ENCODE measurements around the gene ZMYM3. TPM values are rescaled to one million over a fixed set of nuclear protein-coding genes. Genes with fewer than 3 reads are reported as not detected.

Gene ZMYM3
- total RNA-seq, 1 donor from 2014 or later = 39.2 TPM

DNA sequence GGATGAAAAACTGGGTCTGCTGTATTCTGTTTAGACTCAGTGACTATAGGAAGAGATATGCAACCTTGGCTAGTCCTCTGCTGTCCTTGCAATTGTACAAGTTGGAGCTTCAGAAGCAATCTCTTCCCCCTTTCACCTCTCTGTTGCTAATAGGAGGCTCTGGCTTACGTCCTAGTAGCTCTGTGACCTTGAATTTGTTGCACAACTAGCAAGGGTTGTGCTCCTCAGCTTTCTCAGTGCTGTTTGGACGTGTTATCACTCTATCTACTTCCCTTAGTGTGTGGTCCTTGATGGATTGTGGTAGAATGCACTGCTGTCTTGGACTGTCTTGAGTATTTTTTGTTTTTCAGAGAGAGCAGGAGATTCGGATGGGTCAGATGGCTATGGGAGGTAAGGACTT is 44.2 kb upstream of the ZMYM3 start:
- no peak for DNase-seq (ENCODE audit: extremely low spot score, unreplicated experiment)
- Mint-ChIP-seq H3K4me3 (ENCODE audit: unreplicated experiment) (no peak overlapping the region), H3K27me3 (ENCODE audit: unreplicated experiment) (no peaks in the 10 kb centered on the region), H3K36me3 (ENCODE audit: unreplicated experiment) (peaks cover 33% of the 10 kb centered on the region), H3K27ac (ENCODE audit: unreplicated experiment) (no peak overlapping the region), H3K9me3 (ENCODE audit: unreplicated experiment) (peaks cover 10% of the 10 kb centered on the region), H3K4me1 (ENCODE audit: unreplicated experiment) (no peaks in the 10 kb centered on the region)
- TF ChIP-seq, protein P1, sequence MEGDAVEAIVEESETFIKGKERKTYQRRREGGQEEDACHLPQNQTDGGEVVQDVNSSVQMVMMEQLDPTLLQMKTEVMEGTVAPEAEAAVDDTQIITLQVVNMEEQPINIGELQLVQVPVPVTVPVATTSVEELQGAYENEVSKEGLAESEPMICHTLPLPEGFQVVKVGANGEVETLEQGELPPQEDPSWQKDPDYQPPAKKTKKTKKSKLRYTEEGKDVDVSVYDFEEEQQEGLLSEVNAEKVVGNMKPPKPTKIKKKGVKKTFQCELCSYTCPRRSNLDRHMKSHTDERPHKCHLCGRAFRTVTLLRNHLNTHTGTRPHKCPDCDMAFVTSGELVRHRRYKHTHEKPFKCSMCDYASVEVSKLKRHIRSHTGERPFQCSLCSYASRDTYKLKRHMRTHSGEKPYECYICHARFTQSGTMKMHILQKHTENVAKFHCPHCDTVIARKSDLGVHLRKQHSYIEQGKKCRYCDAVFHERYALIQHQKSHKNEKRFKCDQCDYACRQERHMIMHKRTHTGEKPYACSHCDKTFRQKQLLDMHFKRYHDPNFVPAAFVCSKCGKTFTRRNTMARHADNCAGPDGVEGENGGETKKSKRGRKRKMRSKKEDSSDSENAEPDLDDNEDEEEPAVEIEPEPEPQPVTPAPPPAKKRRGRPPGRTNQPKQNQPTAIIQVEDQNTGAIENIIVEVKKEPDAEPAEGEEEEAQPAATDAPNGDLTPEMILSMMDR (IDR thresholded peaks at IDR 0.05) = no peak

DNA sequence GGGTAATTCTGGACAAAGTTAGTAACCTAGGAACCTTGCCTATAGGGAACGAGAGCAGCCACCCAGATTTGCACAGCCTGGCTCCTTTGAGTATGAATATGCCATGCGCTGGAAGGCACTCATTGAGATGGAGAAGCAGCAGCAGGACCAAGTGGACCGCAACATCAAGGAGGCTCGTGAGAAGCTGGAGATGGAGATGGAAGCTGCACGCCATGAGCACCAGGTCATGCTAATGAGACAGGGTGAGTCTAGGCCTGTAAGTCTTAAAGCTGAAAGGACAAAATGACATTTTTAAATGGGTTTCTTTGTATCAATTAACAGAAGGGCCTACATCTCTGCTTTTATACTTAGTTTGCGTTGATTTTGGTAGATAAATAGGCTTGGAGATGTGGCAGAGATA is 42.9 kb upstream of the ZMYM3 start:
- Mint-ChIP-seq H3K4me3 (ENCODE audit: unreplicated experiment) (no peak overlapping the region), H3K27ac (ENCODE audit: unreplicated experiment) (no peak overlapping the region), H3K27me3 (ENCODE audit: unreplicated experiment) (no peaks in the 10 kb centered on the region), H3K4me1 (ENCODE audit: unreplicated experiment) (peaks cover 8% of the 10 kb centered on the region), H3K9me3 (ENCODE audit: unreplicated experiment) (peaks cover 3% of the 10 kb centered on the region), H3K36me3 (ENCODE audit: unreplicated experiment) (peaks cover 39% of the 10 kb centered on the region)
- no peak for DNase-seq (ENCODE audit: extremely low spot score, unreplicated experiment)
- TF ChIP-seq, protein P1 (IDR thresholded peaks at IDR 0.05) = no peak

DNA sequence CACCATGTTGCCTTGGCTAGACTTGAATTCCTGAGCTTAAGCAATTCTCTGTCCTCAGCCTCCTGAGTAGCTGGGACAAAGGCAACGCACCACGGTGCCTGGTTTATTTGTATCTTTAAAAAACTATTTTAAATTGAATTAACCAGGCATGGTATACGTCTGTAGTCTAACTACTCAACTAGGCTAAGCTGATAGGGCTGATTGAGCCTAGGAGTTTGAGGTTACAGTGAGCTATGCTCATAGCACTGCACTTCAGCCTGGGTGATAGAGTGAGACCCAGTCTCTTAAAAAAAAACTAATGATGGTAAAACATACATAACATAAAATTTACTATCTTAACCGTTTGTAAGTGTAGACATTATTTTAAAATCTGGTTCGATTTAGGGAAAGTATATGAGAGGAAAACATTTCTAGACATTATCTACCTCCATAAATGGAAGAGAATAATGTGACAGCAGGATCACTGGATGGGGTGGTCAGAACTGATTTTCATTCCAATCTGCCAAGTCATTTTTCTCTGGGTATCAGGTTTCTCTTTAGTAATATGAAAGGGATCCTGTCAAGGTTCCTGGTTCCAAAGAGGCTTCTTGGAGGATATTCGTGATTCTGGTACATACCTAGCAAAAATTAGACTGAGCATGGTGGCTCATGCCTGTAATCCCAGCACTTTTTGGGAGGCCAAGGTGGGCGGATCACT is 38.9 kb upstream of the ZMYM3 start:
- TF ChIP-seq, protein P1 (IDR thresholded peaks at IDR 0.05) = no peak
- Mint-ChIP-seq H3K27me3 (ENCODE audit: unreplicated experiment) (no peaks in the 10 kb centered on the region), H3K27ac (ENCODE audit: unreplicated experiment) (peak overlapping the region; percentile 31)

DNA sequence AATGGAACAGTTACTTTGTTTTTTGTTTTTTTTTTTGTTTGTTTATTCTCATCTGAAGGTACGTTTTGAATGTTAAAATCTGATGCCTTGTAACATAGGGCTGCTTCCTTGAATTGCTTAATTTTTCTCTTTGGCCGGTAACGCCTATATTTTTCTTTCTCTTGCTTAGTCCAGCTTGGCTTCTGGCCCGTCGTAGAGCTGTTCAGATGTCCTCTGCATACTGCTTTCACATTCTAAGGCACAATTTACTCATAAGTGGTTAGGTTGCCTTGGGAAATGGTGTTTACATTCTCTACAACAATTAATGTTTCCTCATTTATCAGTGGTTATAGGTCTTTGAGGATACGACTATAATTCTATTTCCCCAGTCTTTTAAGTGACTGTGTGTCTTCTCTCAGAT is 37.4 kb upstream of the ZMYM3 start:
- no peak for DNase-seq (ENCODE audit: extremely low spot score, unreplicated experiment)
- Mint-ChIP-seq H3K4me1 (ENCODE audit: unreplicated experiment) (peaks cover 33% of the 10 kb centered on the region), H3K4me3 (ENCODE audit: unreplicated experiment) (no peak overlapping the region), H3K9me3 (ENCODE audit: unreplicated experiment) (peaks cover 3% of the 10 kb centered on the region), H3K27me3 (ENCODE audit: unreplicated experiment) (no peaks in the 10 kb centered on the region), H3K27ac (ENCODE audit: unreplicated experiment) (peak overlapping the region; percentile 52), H3K36me3 (ENCODE audit: unreplicated experiment) (peaks cover 24% of the 10 kb centered on the region)
- TF ChIP-seq, protein P1 (IDR thresholded peaks at IDR 0.05) = no peak

More for the DNA sequence above, 38.9 kb upstream of the ZMYM3 start:
- Mint-ChIP-seq H3K4me1 (ENCODE audit: unreplicated experiment) (peaks cover 26% of the 10 kb centered on the region), H3K36me3 (ENCODE audit: unreplicated experiment) (peaks cover 36% of the 10 kb centered on the region), H3K4me3 (ENCODE audit: unreplicated experiment) (no peak overlapping the region), H3K9me3 (ENCODE audit: unreplicated experiment) (peaks cover 7% of the 10 kb centered on the region)
- DNase-seq (ENCODE audit: extremely low spot score, unreplicated experiment) = no peak

DNA sequence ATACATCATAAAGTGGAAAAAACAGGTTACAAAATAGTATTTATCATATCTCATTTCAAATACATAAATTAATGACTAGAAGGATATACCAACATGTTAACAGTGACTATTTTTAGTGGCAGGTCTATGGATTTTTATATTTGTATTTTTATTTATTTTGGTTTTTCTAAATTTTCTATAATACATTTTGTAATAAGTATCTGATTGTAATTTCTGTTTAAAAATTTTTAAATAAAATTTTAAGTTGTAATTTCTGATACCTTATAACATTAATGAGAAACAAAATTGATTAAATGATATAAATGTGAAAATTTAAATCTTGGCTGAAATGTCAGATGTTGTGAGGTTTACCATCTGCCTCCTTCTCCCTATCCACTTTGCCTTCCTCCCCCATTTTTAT is 32.0 kb upstream of the ZMYM3 start:
- Mint-ChIP-seq H3K9me3 (ENCODE audit: unreplicated experiment) (peaks cover 3% of the 10 kb centered on the region), H3K4me3 (ENCODE audit: unreplicated experiment) (peak overlapping the region; percentile 90), H3K27ac (ENCODE audit: unreplicated experiment) (no peak overlapping the region), H3K4me1 (ENCODE audit: unreplicated experiment) (peaks cover 36% of the 10 kb centered on the region), H3K27me3 (ENCODE audit: unreplicated experiment) (no peaks in the 10 kb centered on the region), H3K36me3 (ENCODE audit: unreplicated experiment) (peaks cover 7% of the 10 kb centered on the region)
- no peak for DNase-seq (ENCODE audit: extremely low spot score, unreplicated experiment)
- TF ChIP-seq, protein P1 (IDR thresholded peaks at IDR 0.05) = no peak

Measured in osteocyte (in vitro differentiated cells).